ENCODE measurements around the gene FRRS1L. TPM values are rescaled to one million over a fixed set of nuclear protein-coding genes. Genes with fewer than 3 reads are reported as not detected.
A peak's percentile ranks its signal among the peaks of the same experiment; 100 is the strongest.

FRRS1L gene
- total RNA-seq, 1 donor from 2014 or later: 1.1 TPM

- H3K4me1 ChIP-seq (ENCODE audit: insufficient read depth, low read length): peaks cover 34% of the 10 kb centered on the region
- TF ChIP-seq EZH2 (IDR thresholded peaks at IDR 0.05; ENCODE audit: insufficient read depth, low read length): no peak
- no peak for TF ChIP-seq CTCF (IDR thresholded peaks at IDR 0.05; ENCODE audit: insufficient read depth, low read depth, low read length)
- peak overlapping the region; percentile 83 for H3K4me2 ChIP-seq (ENCODE audit: low read length)
- peak overlapping the region; percentile 32 for H2AFZ ChIP-seq (ENCODE audit: low read depth, low read length)
- peaks cover 10% of the 10 kb centered on the region for H4K20me1 ChIP-seq (ENCODE audit: insufficient read depth, low read length)
- peaks cover 3% of the 10 kb centered on the region for H3K36me3 Mint-ChIP-seq (ENCODE audit: low read depth, unreplicated experiment)
- no peaks in the 10 kb centered on the region for H3K9me3 Mint-ChIP-seq (ENCODE audit: unreplicated experiment)
- peak overlapping the region; percentile 76 for H3K9ac ChIP-seq (ENCODE audit: low read length)
- H3K27me3 ChIP-seq (ENCODE audit: insufficient read depth, low read length): no peaks in the 10 kb centered on the region
- H3K36me3 ChIP-seq (ENCODE audit: insufficient read depth, low read length): peaks cover 4% of the 10 kb centered on the region
- H3K27me3 Mint-ChIP-seq (ENCODE audit: low read depth, unreplicated experiment): no peaks in the 10 kb centered on the region
- H3K4me3 ChIP-seq (ENCODE audit: insufficient read depth, low read depth, low read length): peak overlapping the region; percentile 42
- DNase-seq (ENCODE audit: low read depth): peak; percentile 75
- peak overlapping the region; percentile 66 for H3K4me3 Mint-ChIP-seq (ENCODE audit: unreplicated experiment)
- peaks cover 48% of the 10 kb centered on the region for H3K4me1 Mint-ChIP-seq (ENCODE audit: low read depth, unreplicated experiment)
- peak overlapping the region; percentile 98 for H3K27ac Mint-ChIP-seq (ENCODE audit: unreplicated experiment)
- peak overlapping the region; percentile 94 for H3K27ac ChIP-seq (ENCODE audit: low read depth, low read length)
- H3K9me3 ChIP-seq (ENCODE audit: insufficient read depth, low read depth, low read length): no peaks in the 10 kb centered on the region
- no peak for FAIRE-seq
- peaks cover 83% of the 10 kb centered on the region for H3K79me2 ChIP-seq (ENCODE audit: insufficient read depth, low read length)
Observed at GRCh38 chr9:109107402-109108240, 59.4 kb downstream of the FRRS1L start.

- peaks cover 80% of the 10 kb centered on the region for H3K79me2 ChIP-seq (ENCODE audit: insufficient read depth, low read length)
- Mint-ChIP-seq H3K9me3 (ENCODE audit: unreplicated experiment) (no peaks in the 10 kb centered on the region), H3K4me1 (ENCODE audit: low read depth, unreplicated experiment) (peaks cover 34% of the 10 kb centered on the region), H3K4me3 (ENCODE audit: unreplicated experiment) (no peak overlapping the region), H3K36me3 (ENCODE audit: low read depth, unreplicated experiment) (peaks cover 3% of the 10 kb centered on the region), H3K27ac (ENCODE audit: unreplicated experiment) (no peak overlapping the region), H3K27me3 (ENCODE audit: low read depth, unreplicated experiment) (no peaks in the 10 kb centered on the region)
- FAIRE-seq: no peak
- peaks cover 28% of the 10 kb centered on the region for H3K4me1 ChIP-seq (ENCODE audit: insufficient read depth, low read length)
- H3K4me3 ChIP-seq (ENCODE audit: insufficient read depth, low read depth, low read length): no peak overlapping the region
- peaks cover 56% of the 10 kb centered on the region for H4K20me1 ChIP-seq (ENCODE audit: insufficient read depth, low read length)
- DNase-seq (ENCODE audit: low read depth): peak; percentile 97
- no peak overlapping the region for H3K9ac ChIP-seq (ENCODE audit: low read length)
- no peaks in the 10 kb centered on the region for H3K9me3 ChIP-seq (ENCODE audit: insufficient read depth, low read depth, low read length)
- no peak overlapping the region for H2AFZ ChIP-seq (ENCODE audit: low read depth, low read length)
- no peak for TF ChIP-seq EZH2 (IDR thresholded peaks at IDR 0.05; ENCODE audit: insufficient read depth, low read length)
- TF ChIP-seq CTCF (IDR thresholded peaks at IDR 0.05; ENCODE audit: insufficient read depth, low read depth, low read length): no peak
- H3K27ac ChIP-seq (ENCODE audit: low read depth, low read length): no peak overlapping the region
- H3K4me2 ChIP-seq (ENCODE audit: low read length): peak overlapping the region; percentile 24
- no peaks in the 10 kb centered on the region for H3K27me3 ChIP-seq (ENCODE audit: insufficient read depth, low read length)
- H3K36me3 ChIP-seq (ENCODE audit: insufficient read depth, low read length): peaks cover 4% of the 10 kb centered on the region
Observed at GRCh38 chr9:109101810-109102209, 65.2 kb downstream of the FRRS1L start.

GRCh38 chr9:109101202-109101595 is 65.8 kb downstream of the FRRS1L start:
- no peak overlapping the region for H3K4me3 ChIP-seq (ENCODE audit: insufficient read depth, low read depth, low read length)
- H3K4me2 ChIP-seq (ENCODE audit: low read length): no peak overlapping the region
- H3K4me1 ChIP-seq (ENCODE audit: insufficient read depth, low read length): peaks cover 28% of the 10 kb centered on the region
- Mint-ChIP-seq H3K4me1 (ENCODE audit: low read depth, unreplicated experiment) (peaks cover 33% of the 10 kb centered on the region), H3K36me3 (ENCODE audit: low read depth, unreplicated experiment) (peaks cover 3% of the 10 kb centered on the region), H3K4me3 (ENCODE audit: unreplicated experiment) (no peak overlapping the region), H3K27ac (ENCODE audit: unreplicated experiment) (no peak overlapping the region), H3K9me3 (ENCODE audit: unreplicated experiment) (no peaks in the 10 kb centered on the region), H3K27me3 (ENCODE audit: low read depth, unreplicated experiment) (no peaks in the 10 kb centered on the region)
- no peak overlapping the region for H3K9ac ChIP-seq (ENCODE audit: low read length)
- no peak overlapping the region for H3K27ac ChIP-seq (ENCODE audit: low read depth, low read length)
- peaks cover 80% of the 10 kb centered on the region for H3K79me2 ChIP-seq (ENCODE audit: insufficient read depth, low read length)
- TF ChIP-seq CTCF (IDR thresholded peaks at IDR 0.05; ENCODE audit: insufficient read depth, low read depth, low read length) (no peak), EZH2 (IDR thresholded peaks at IDR 0.05; ENCODE audit: insufficient read depth, low read length) (no peak)
- peaks cover 59% of the 10 kb centered on the region for H4K20me1 ChIP-seq (ENCODE audit: insufficient read depth, low read length)
- no peaks in the 10 kb centered on the region for H3K27me3 ChIP-seq (ENCODE audit: insufficient read depth, low read length)
- FAIRE-seq (no peak), DNase-seq (ENCODE audit: low read depth) (no peak)
- peaks cover 4% of the 10 kb centered on the region for H3K36me3 ChIP-seq (ENCODE audit: insufficient read depth, low read length)
- H3K9me3 ChIP-seq (ENCODE audit: insufficient read depth, low read depth, low read length): no peaks in the 10 kb centered on the region
- no peak overlapping the region for H2AFZ ChIP-seq (ENCODE audit: low read depth, low read length)

Measured in astrocyte (in vitro differentiated cells and primary cell).